Keratinocyte (primary cell): ENCODE measurements around the gene CDS2.

Experiments
- CTCF ChIP-seq, 3 experiments: IDR thresholded peaks in 1 of 3; conservative IDR thresholded peaks in 1 of 3; optimal IDR thresholded peaks in 1 of 3; 2 replicates in 2 of 3; 3 replicates in 1 of 3; pipeline versions ENCODE3 to v1.5.1; 2011; ENCODE audit warnings: low read length in 3 of 3, mild to moderate bottlenecking in 3 of 3, moderate library complexity in 2 of 3, control low read depth in 1 of 3, inconsistent platforms in 1 of 3; ENCODE audit not compliant: insufficient read depth in 2 of 3; ENCODE audit errors: extremely low read depth in 1 of 3
- EZH2 ChIP-seq: IDR thresholded peaks from one replicate; pipeline ENCODE4 v1.6.1; 2012; ENCODE audit warnings: inconsistent platforms, mild to moderate bottlenecking, low read length, moderate library complexity

GRCh38 chr20:5133998-5134397 lies 7.2 kb downstream of the CDS2 start:
- no peak for TF ChIP-seq CTCF (optimal IDR thresholded peaks at IDR 0.05 in 1 of 3, IDR thresholded peaks at IDR 0.05 in 1 of 3, conservative IDR thresholded peaks at IDR 0.05 in 1 of 3; ENCODE audit: extremely low read depth in 1 of 3, insufficient read depth in 2 of 3, low read length in 3 of 3)
- TF ChIP-seq EZH2 = no peak
